Gastroesophageal sphincter (tissue), 3 donors: Measurements from ENCODE around the gene PARM1.

Experiments
- CTCF ChIP-seq, 4 experiments: fragments of 200-600 bp in 2 of 4; fragments of 450-650 bp in 2 of 4; sonication (generic) in 1 of 4; IDR thresholded peaks; one replicate each; pipeline ENCODE4 v1.5.1; 2017 to 2019; ENCODE audit warnings: antibody characterized with exemption in 4 of 4, mild to moderate bottlenecking in 2 of 4, moderate library complexity in 2 of 4
- POLR2AphosphoS5 ChIP-seq: sonication (generic); formaldehyde crosslinking; IDR thresholded peaks from one replicate; pipeline ENCODE4 v1.6.1; 2017; ENCODE audit warnings: antibody characterized with exemption

- TF ChIP-seq CTCF (IDR thresholded peaks at IDR 0.05): no peak
- no peak for TF ChIP-seq POLR2AphosphoS5
Measured at GRCh38 chr4:75030649-75031235, 97.8 kb downstream of the PARM1 start.
